ENCODE measurements around the gene OR9G4.

GRCh38 chr11:56706486-56706885 lies 42.0 kb downstream of the OR9G4 start:
- TF ChIP-seq CTCF (IDR thresholded peaks at IDR 0.05), result no peak
- no peak for TF ChIP-seq POLR2A (IDR thresholded peaks at IDR 0.05)
